NB4 (cell line): ENCODE measurements around the gene TLE2.

Experiments used
- CTCF ChIP-seq: IDR thresholded peaks from one replicate; pipeline ENCODE4 v1.5.1; 2012; ENCODE audit warnings: low read depth, low read length
- MYC ChIP-seq: IDR thresholded peaks from 2 replicates; pipeline ENCODE4 v1.6.1; 2011; ENCODE audit warnings: low read depth, low read length

DNA sequence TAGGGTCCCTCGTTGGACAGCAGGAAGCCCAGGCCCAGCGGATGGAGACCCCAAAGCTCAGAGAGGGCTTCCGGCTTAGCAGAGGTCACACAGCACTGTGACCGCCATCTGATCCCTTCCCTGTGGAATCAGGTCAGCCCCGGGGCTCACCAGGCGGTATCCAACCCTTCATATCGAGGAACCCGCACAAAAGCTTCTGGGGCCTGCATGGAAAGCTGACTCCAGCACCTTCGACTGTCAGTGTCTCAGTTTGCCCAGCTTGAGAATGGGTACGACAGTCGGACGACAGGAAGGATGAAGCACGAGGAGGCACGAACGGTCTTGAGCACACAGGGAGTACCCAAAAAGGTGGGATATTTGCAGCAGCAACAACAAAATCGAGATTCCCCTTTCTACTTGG, 30.6 kb upstream of the TLE2 start:
- no peak for TF ChIP-seq CTCF
- TF ChIP-seq MYC = no peak
